Skeletal muscle cell (primary cell): ENCODE data around the gene ZC3H12C.
"Not testable (repeated sequence)": the region's sequence is repeated elsewhere in the genome, so short reads cannot be mapped to it uniquely, and the experiment has no call there.

ENCODE experiments used
- DNase-seq: peaks from one replicate; pipeline ENCODE4 v3.0.0-alpha.2; 2010; ENCODE audit warnings: low read depth
- H3K4me3 ChIP-seq: 2 replicates; pipeline ENCODE4 v1.5.1; 2011; ENCODE audit warnings: low read depth, mild to moderate bottlenecking, control low read depth, low read length, moderate library complexity

ZC3H12C gene

DNA sequence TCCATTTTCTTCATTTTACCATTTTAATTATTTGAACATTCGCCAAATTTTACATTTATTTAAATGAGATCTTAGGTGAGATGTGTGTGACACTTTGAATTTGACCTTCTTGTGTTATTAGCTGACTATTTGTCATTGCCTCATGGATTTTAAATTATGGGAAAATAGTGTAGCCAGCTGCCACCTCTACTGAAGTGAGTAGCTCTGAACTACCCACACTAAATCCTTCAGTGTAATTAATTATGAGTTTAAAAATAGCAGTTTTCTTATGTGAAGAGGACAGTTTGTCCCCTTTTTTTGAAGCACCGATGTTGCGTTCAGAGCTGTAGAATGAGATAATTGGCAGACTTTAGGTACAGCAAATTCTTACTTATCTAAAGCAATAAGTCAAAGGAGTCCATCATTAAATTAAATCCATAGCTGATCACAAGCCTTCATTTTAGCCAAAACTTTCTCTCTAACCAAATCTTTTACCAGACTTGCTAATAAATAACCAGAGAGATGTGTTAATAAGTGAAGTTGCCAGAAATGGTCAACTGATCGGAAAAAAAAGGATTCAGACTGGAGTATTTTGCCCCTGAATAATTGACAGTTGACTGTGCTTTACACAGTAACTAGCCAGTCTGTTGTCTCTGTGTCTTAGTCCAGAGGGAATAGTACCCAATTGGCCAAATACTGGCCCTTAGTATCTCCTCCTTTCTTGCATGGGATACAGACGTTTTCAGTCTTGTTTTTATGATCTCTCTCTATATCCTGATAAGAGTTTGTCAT is 75.0 kb downstream of the ZC3H12C start:
- DNase-seq, result no peak
- no peak overlapping the region for H3K4me3 ChIP-seq

GRCh38 chr11:110169738-110170137 is 76.5 kb downstream of the ZC3H12C start:
- no peak for DNase-seq

GRCh38 chr11:110172468-110173065 is 79.4 kb downstream of the ZC3H12C start:
- no peak for DNase-seq
- H3K4me3 ChIP-seq, result no peak overlapping the region

More at GRCh38 chr11:110169738-110170137, 76.5 kb downstream of the ZC3H12C start:
- no peak overlapping the region for H3K4me3 ChIP-seq

GRCh38 chr11:110173811-110174644 is 80.8 kb downstream of the ZC3H12C start:
- no peak for DNase-seq
- H3K4me3 ChIP-seq, result no peak overlapping the region

DNA sequence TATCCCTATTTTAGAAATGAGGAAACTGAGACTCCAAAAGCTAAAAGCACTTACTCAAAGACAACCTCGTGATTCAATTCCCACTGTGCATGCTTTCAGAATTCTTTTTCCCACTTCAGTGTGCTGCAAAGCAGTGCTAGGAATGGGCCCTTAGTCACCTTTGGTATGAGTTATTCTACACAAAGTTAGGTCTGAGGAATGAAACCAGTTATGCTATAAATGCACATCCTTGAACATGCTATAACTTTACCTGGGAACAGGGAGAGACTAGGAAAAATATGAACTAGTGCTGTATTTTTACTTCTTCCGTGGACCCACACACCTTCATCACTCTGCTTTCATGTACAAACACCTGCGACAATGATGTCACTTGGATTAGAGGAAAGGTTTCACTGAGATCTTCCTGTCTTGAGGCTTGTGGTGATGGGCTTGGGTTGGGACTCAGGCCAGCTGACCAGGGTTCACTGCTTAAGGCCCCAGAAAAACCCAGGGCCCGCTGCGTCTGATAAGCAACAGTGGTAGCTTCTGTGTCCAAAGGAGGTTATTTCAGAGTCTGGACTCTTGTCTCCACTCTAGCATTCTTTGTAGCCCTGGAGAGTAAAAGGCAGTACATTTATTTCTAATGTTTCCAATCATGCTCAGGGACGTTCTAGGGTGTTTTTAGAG is 81.6 kb downstream of the ZC3H12C start:
- no peak overlapping the region for H3K4me3 ChIP-seq
- DNase-seq, result no peak

- H3K4me3 ChIP-seq, result no peak overlapping the region
- no peak for DNase-seq
Measured at GRCh38 chr11:110176366-110177085, 83.3 kb downstream of the ZC3H12C start.

- no peak overlapping the region for H3K4me3 ChIP-seq
- DNase-seq, result no peak
Measured at GRCh38 chr11:110177086-110177456, 83.9 kb downstream of the ZC3H12C start.

DNA sequence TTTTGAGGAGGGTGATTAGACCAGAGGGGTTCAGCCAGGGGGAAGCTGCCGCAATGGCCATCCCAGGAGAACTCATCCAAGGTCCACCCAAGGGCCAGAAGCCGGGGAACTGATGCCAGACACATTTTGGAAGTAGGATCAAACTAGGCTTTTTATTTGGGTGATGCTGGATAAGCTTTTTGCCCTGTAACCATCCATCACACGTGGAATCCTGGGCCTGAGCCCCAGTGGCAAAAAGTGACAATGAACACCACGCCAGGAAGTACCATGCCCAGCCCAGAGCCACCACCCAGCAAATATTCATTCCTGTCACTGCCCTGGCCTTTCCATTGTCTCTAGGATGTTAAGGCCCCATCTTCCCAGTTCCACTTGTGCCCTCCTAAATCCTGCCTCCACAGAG is 85.9 kb downstream of the ZC3H12C start:
- H3K4me3 ChIP-seq, result no peak overlapping the region
- no peak for DNase-seq

GRCh38 chr11:110182886-110183285 is 89.7 kb downstream of the ZC3H12C start:
- H3K4me3 ChIP-seq, result no peak overlapping the region
- no peak for DNase-seq

GRCh38 chr11:110184456-110184855 is 91.3 kb downstream of the ZC3H12C start:
- no peak overlapping the region for H3K4me3 ChIP-seq
- no peak for DNase-seq

- DNase-seq, result peak; percentile 99
- H3K4me3 ChIP-seq, result no peak overlapping the region
Measured at GRCh38 chr11:110185121-110185591, 92.0 kb downstream of the ZC3H12C start.

- no peak for DNase-seq
- no peak overlapping the region for H3K4me3 ChIP-seq
Measured at GRCh38 chr11:110185599-110185998, 92.4 kb downstream of the ZC3H12C start.

- H3K4me3 ChIP-seq, result no peak overlapping the region
Measured at GRCh38 chr11:110186456-110186855, 93.3 kb downstream of the ZC3H12C start.

DNA sequence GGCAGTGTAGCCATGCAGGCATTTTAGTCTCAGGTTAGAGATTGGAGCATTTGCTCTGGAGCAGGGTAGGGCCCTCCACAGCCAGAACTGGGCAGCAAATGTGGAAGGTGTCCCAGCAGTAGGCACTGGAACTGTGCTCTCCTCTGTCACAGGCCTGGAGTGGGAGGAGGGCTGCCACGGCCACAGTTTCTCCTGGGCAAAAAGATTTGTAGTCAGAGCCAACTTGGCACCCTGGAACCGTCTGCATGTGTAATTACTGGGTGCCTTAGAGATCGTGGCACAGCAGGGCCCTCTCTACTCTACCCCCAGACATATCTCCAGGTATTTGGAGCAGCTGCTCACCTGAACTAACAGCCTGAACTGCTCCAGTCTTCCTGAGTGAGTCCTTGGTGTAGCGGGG is 93.7 kb downstream of the ZC3H12C start:
- DNase-seq, result no peak

More at GRCh38 chr11:110186456-110186855, 93.3 kb downstream of the ZC3H12C start:
- no peak for DNase-seq

GRCh38 chr11:110187731-110188130 is 94.5 kb downstream of the ZC3H12C start:
- no peak for DNase-seq
- H3K4me3 ChIP-seq, result no peak overlapping the region

More for the DNA sequence above, 93.7 kb downstream of the ZC3H12C start:
- H3K4me3 ChIP-seq, result no peak overlapping the region

GRCh38 chr11:110190885-110191284 is 97.7 kb downstream of the ZC3H12C start:
- H3K4me3 ChIP-seq, result no peak overlapping the region
- DNase-seq, result no peak

- not testable (repeated sequence) for DNase-seq, H3K4me3 ChIP-seq
Measured at GRCh38 chr11:110192604-110193282, 99.6 kb downstream of the ZC3H12C start.

GRCh38 chr11:110194211-110194766 is 101.1 kb downstream of the ZC3H12C start:
- DNase-seq, H3K4me3 ChIP-seq: not testable (repeated sequence)
